K562 (cell line): ENCODE data around the gene NMNAT1. TPM values are rescaled to one million over a fixed set of nuclear protein-coding genes. Genes with fewer than 3 reads are reported as not detected.

Source experiments
- CC2D1A ChIP-seq: fragments of 450-650 bp; IDR thresholded peaks from 2 replicates; pipeline ENCODE4 v1.6.1; 2017; ENCODE audit warnings: mild to moderate bottlenecking
- CHD1 ChIP-seq: fragments of 200-600 bp; sonication (generic); IDR thresholded peaks from one replicate; pipeline ENCODE4 v1.6.1; 2012; ENCODE audit warnings: mild to moderate bottlenecking, moderate library complexity, low read length, inconsistent platforms
- CXXC5 ChIP-seq: fragments of 250-450 bp; sonication (Bioruptor Pico); IDR thresholded peaks from 2 replicates; pipeline ENCODE4 v1.8.0; 2022; ENCODE audit warnings: inconsistent platforms, mild to moderate bottlenecking, moderate library complexity
- EGR1 ChIP-seq: fragments of 450-650 bp; conservative IDR thresholded peaks from 2 replicates; pipeline ENCODE4 v1.6.1; 2017; ENCODE audit warnings: mild to moderate bottlenecking
- ELF4 ChIP-seq: fragments of 450-650 bp; formaldehyde crosslinking; IDR thresholded peaks from 2 replicates; pipeline ENCODE4 v1.4.0; 2022; ENCODE audit warnings: missing genetic modification characterization
- GATAD2B ChIP-seq: fragments of 450-650 bp; IDR thresholded peaks from 2 replicates; pipeline ENCODE4 v1.6.1; 2017; ENCODE audit warnings: mild to moderate bottlenecking, borderline replicate concordance
- HNRNPLL ChIP-seq: fragments of 200-400 bp; formaldehyde crosslinking; IDR thresholded peaks from 2 replicates; pipeline ENCODE4 v1.6.1; 2017; ENCODE audit warnings: low read length, low read depth, mild to moderate bottlenecking; ENCODE audit not compliant: poor library complexity, severe bottlenecking
- JUNB ChIP-seq: fragments of 450-650 bp; formaldehyde crosslinking; conservative IDR thresholded peaks from 2 replicates; pipeline ENCODE4 v1.4.0; 2020; ENCODE audit warnings: mild to moderate bottlenecking
- JUND ChIP-seq, 2 experiments: IDR thresholded peaks; 2 replicates in 1 of 2; 3 replicates in 1 of 2; pipeline ENCODE4 v1.6.1; 2011; ENCODE audit warnings: borderline replicate concordance in 2 of 2, low read depth in 2 of 2, low read length in 2 of 2, improper control_type of control experiment in 1 of 2, missing biosample characterization in 1 of 2, missing genetic modification characterization in 1 of 2, missing genetic modification reagents in 1 of 2
- KDM4B ChIP-seq, 2 experiments: fragments of 450-650 bp in 1 of 2; sonication (generic) in 1 of 2; IDR thresholded peaks; 2 replicates each; pipeline ENCODE4 v1.6.1; 2016 to 2017; ENCODE audit warnings: borderline replicate concordance in 2 of 2, antibody characterized with exemption in 1 of 2, low read depth in 1 of 2, mild to moderate bottlenecking in 1 of 2
- MTA1 ChIP-seq: fragments of 450-650 bp; IDR thresholded peaks from 2 replicates; pipeline ENCODE4 v1.6.1; 2017; ENCODE audit warnings: borderline replicate concordance
- NCOA1 ChIP-seq: fragments of 450-650 bp; IDR thresholded peaks from 2 replicates; pipeline ENCODE4 v1.6.1; 2016; ENCODE audit warnings: low read depth
- NONO ChIP-seq, 2 experiments: fragments of 200-400 bp in 1 of 2; fragments of 450-650 bp in 1 of 2; formaldehyde crosslinking in 1 of 2; IDR thresholded peaks; 2 replicates each; pipeline ENCODE4 v1.6.1; 2017; ENCODE audit warnings: low read depth in 2 of 2, mild to moderate bottlenecking in 2 of 2, moderate library complexity in 2 of 2, low read length in 1 of 2
- RBM34 ChIP-seq: fragments of 200-400 bp; formaldehyde crosslinking; IDR thresholded peaks from 2 replicates; pipeline ENCODE4 v1.6.1; 2018; ENCODE audit warnings: low read length, borderline replicate concordance; ENCODE audit not compliant: insufficient read depth
- RCOR1 ChIP-seq, 2 experiments: IDR thresholded peaks; 2 replicates each; pipeline ENCODE4 v1.6.1; 2012; ENCODE audit warnings: low read depth in 2 of 2, low read length in 2 of 2, borderline replicate concordance in 1 of 2, improper control_type of control experiment in 1 of 2
- SIN3A ChIP-seq, 2 experiments: fragments of 150-350 bp in 1 of 2; IDR thresholded peaks; 2 replicates each; pipeline ENCODE4 v1.6.1; 2011 to 2016; ENCODE audit warnings: borderline replicate concordance in 2 of 2, low read depth in 2 of 2, low read length in 2 of 2, mild to moderate bottlenecking in 2 of 2, moderate library complexity in 2 of 2; ENCODE audit not compliant: control insufficient read depth in 1 of 2
- SIRT6 ChIP-seq: IDR thresholded peaks from one replicate; pipeline ENCODE4 v1.6.1; 2012; ENCODE audit warnings: low read depth, mild to moderate bottlenecking, control low read depth, inconsistent platforms, low read length, moderate library complexity
- SMC3 ChIP-seq: conservative IDR thresholded peaks from 2 replicates; pipeline ENCODE4 v1.6.1; 2011; ENCODE audit warnings: low read depth, low read length, improper control_type of control experiment; ENCODE audit not compliant: insufficient read depth
- SNRNP70 ChIP-seq: fragments of 200-400 bp; formaldehyde crosslinking; optimal IDR thresholded peaks from 2 replicates; pipeline ENCODE3; 2017; ENCODE audit warnings: low read depth, low read length
- SRF ChIP-seq, 2 experiments: fragments of 250-450, 450-650 bp in 1 of 2; sonication (Bioruptor Pico) in 1 of 2; sonication (generic) in 1 of 2; formaldehyde crosslinking; IDR thresholded peaks; 2 replicates each; pipeline versions ENCODE4 v1.5.0 to v1.5.1; 2020 to 2022; ENCODE audit warnings: mild to moderate bottlenecking in 1 of 2, missing genetic modification reagents in 1 of 2
- SRSF3 ChIP-seq: fragments of 200-400 bp; formaldehyde crosslinking; IDR thresholded peaks from 2 replicates; pipeline ENCODE4 v1.6.1; 2016; ENCODE audit warnings: mild to moderate bottlenecking, low read length, moderate library complexity; ENCODE audit not compliant: insufficient read depth
- TAF1 ChIP-seq: IDR thresholded peaks from 2 replicates; pipeline ENCODE4 v1.6.1; 2011; ENCODE audit warnings: mild to moderate bottlenecking, low read length, moderate library complexity; ENCODE audit not compliant: insufficient read depth, control insufficient read depth, severe bottlenecking; ENCODE audit errors: extremely low read depth
- ZNF766 ChIP-seq: fragments of 200-800 bp; sonication (Bioruptor generic); conservative IDR thresholded peaks from 2 replicates; pipeline ENCODE4 v1.6.1; 2016; ENCODE audit warnings: missing genetic modification characterization, missing compliant biosample characterization
- polyA plus RNA-seq, 8 experiments: library from polyadenylated mRNA; depleted of rRNA in 4 of 8; stranded (reverse) in 5 of 8; unstranded in 3 of 8; fragments of >200 nt; fragmentation: Nextera tagmentation in 2 of 8; fragmentation: Illumina TruSeq in 1 of 8; extraction: Ambion mirVana in 2 of 8; extraction: Trizol in 1 of 8; gene quantifications; 2 replicates each; pipeline versions ENCODE4 v1.2.1 to v1.2.3, GENCODE V29; 2011 to 2014; ENCODE audit warnings: inconsistent platforms in 1 of 8, missing spikeins in 1 of 8
- total RNA-seq, 7 experiments: library from RNA; depleted of rRNA in 6 of 7; stranded (reverse); fragments of >200 nt in 6 of 7; fragmentation: Illumina TruSeq in 2 of 7; extraction: Trizol in 2 of 7; gene quantifications; 2 replicates each; pipeline versions ENCODE4 v1.2.1 to v1.2.3, GENCODE V29; 2011 to 2021; ENCODE audit warnings: low replicate concordance in 1 of 7
- TF ChIP-seq, protein P1 (sequence below): sonication (generic); formaldehyde crosslinking; IDR thresholded peaks from 2 replicates; pipeline ENCODE4 v1.5.0; 2020; ENCODE audit warnings: missing genetic modification reagents

The NMNAT1 gene
- total and polyA plus RNA-seq, 9 of the 15 experiments (the other 6 are each of a cell fraction or from before 2014, with no cell fraction given) = 5.1 to 14.6 (median 12.1) TPM

DNA sequence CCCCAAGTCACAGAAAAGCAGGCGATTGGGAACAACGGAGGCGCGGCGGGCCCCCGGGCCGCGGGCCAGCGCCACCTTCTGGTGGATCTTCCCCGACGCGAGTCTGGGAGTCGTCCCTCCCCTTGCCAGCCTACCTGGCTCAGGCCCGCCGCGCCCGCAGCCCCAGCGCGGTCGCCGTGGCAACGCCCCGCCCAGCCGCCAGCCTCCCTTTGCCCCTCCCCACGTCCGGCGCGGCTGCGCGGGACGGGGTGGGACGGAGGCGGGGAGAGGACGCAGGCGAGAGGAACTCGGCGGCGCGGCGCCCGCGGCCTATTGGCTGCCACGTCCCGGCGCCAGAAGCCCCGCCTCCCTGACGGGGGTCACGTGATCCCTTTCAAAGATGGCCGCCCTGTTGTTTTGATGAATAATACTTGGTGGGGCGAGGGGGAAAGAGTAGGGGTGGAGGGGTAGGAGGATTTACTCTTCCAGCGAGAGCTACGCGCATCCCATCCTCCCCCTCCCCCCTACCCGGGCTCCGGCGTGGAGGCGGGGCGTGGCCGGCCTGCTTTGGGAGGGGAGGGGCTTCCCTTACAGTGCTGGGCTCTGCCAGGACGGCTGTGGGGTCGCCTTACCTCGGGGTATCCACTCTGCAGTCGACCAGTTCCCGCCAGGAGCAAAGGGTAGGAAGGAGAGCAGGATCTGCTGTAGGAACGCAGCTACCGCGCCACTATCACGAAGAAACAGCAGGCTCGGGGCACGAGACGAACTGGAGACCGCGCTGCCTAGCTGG, 89.5 kb downstream of the NMNAT1 start, which contains the start of gene UBE4B (continued):
- TF ChIP-seq KDM4B (IDR thresholded peaks at IDR 0.05; ENCODE audit: borderline replicate concordance in 2 of 2, low read depth in 1 of 2) (peak in 1 of 2 experiments; percentile 79; a peak in 1 of 4 replicates), RCOR1 (IDR thresholded peaks at IDR 0.05; ENCODE audit: borderline replicate concordance in 1 of 2, low read depth in 2 of 2, low read length in 2 of 2) (peak in 1 of 2 experiments; percentile 66; a peak in 1 of 4 replicates), ELF4 (CRISPR knock-in tag) (no peak), RBM34 (no peak), JUND (IDR thresholded peaks at IDR 0.05; ENCODE audit: borderline replicate concordance, low read depth, low read length) (peak; percentile 65), JUND (tag; IDR thresholded peaks at IDR 0.05; ENCODE audit: borderline replicate concordance, low read depth, low read length) (peak; percentile 56; the same call in 1 of the 3 replicates), CHD1 (no peak), CC2D1A (peak; percentile 23; the same call in 1 of the 2 replicates), SRF (CRISPR knock-in tag; IDR thresholded peaks at IDR 0.05) (0 out of 4 replicates have a peak, but pooled peaks of 1 of the 2 experiments have one; percentile 33), SMC3 (peak; percentile 76), SIRT6 (no peak), NCOA1 (0 out of 2 replicates have a peak, but pooled peaks have one; percentile 52), SIN3A (IDR thresholded peaks at IDR 0.05; ENCODE audit: borderline replicate concordance in 2 of 2, control insufficient read depth in 1 of 2, low read depth in 2 of 2, low read length in 2 of 2) (no peak; a peak in 1 of 4 replicates), NONO (IDR thresholded peaks at IDR 0.05; ENCODE audit: low read depth in 2 of 2, low read length in 1 of 2) (peak in 1 of 2 experiments; percentile 75; a peak in 1 of 4 replicates), ZNF766 (CRISPR knock-in tag) (no peak; the same call in 1 of the 2 replicates), CXXC5 (CRISPR knock-in tag) (peak; percentile 93), SNRNP70 (no peak), GATAD2B (peak; percentile 75; the same call in 1 of the 2 replicates), MTA1 (peak; percentile 34; the same call in 1 of the 2 replicates), SRSF3 (no peak), HNRNPLL (peak; percentile 59), JUNB (no peak), TAF1 (peak; percentile 90), EGR1 (peak; percentile 64; the same call in 1 of the 2 replicates)
- TF ChIP-seq, protein P1, sequence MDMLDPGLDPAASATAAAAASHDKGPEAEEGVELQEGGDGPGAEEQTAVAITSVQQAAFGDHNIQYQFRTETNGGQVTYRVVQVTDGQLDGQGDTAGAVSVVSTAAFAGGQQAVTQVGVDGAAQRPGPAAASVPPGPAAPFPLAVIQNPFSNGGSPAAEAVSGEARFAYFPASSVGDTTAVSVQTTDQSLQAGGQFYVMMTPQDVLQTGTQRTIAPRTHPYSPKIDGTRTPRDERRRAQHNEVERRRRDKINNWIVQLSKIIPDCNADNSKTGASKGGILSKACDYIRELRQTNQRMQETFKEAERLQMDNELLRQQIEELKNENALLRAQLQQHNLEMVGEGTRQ (CRISPR knock-in tag) = peak; percentile 94
